SU-DHL-6 (cell line): ENCODE measurements around the gene CYTH4.

Source experiments
- CTCF ChIP-seq: fragments of 200-600 bp; sonication (generic); IDR thresholded peaks from one replicate; pipeline ENCODE4 v1.5.1; 2017; ENCODE audit warnings: antibody characterized with exemption, mild to moderate bottlenecking, low read length, moderate library complexity; ENCODE audit not compliant: insufficient read depth, poor library complexity, severe bottlenecking
- EZH2phosphoT487 ChIP-seq: fragments of 200-600 bp; sonication (generic), shearing (Covaris generic); conservative IDR thresholded peaks from 2 replicates; pipeline ENCODE4 v1.6.1; 2018; ENCODE audit warnings: mild to moderate bottlenecking, antibody characterized with exemption, low read length, moderate library complexity, mixed read lengths

- TF ChIP-seq EZH2phosphoT487 (no peak), CTCF (peak; percentile 89)
Measured at GRCh38 chr22:37260901-37261336, 21.4 kb upstream of the CYTH4 start.
